Subcutaneous abdominal adipose tissue (tissue), 5 donors: ENCODE measurements around the gene EYS.

Experiments
- H3K27ac ChIP-seq: one replicate; pipeline ENCODE4 v1.7.0; 2013; ENCODE audit warnings: low read depth, mild to moderate bottlenecking, inconsistent platforms, low read length, moderate library complexity
- H3K27me3 ChIP-seq, 5 donors: one replicate each; pipeline ENCODE4 v1.7.0; 2013; ENCODE audit warnings: low read length in 5 of 5, inconsistent platforms in 1 of 5; ENCODE audit not compliant: control insufficient read depth in 5 of 5, insufficient read depth in 4 of 5
- H3K36me3 ChIP-seq, 5 donors: one replicate each; pipeline ENCODE4 v1.7.0; 2013; ENCODE audit warnings: low read length in 5 of 5; ENCODE audit not compliant: control insufficient read depth in 5 of 5, insufficient read depth in 5 of 5
- H3K4me1 ChIP-seq, 5 donors: one replicate each; pipeline ENCODE4 v1.7.0; 2013; ENCODE audit warnings: low read length in 5 of 5, mild to moderate bottlenecking in 3 of 5, moderate library complexity in 1 of 5; ENCODE audit not compliant: control insufficient read depth in 5 of 5, insufficient read depth in 5 of 5
- H3K4me3 ChIP-seq, 5 donors: one replicate each; pipeline ENCODE4 v1.7.0; 2013; ENCODE audit warnings: low read length in 5 of 5, low read depth in 1 of 5
- H3K9ac ChIP-seq, 5 donors: one replicate each; pipeline ENCODE4 v1.7.0; 2013; ENCODE audit warnings: low read length in 5 of 5, mild to moderate bottlenecking in 4 of 5, moderate library complexity in 3 of 5
- H3K9me3 ChIP-seq, 5 donors: one replicate each; pipeline ENCODE4 v1.7.0; 2013; ENCODE audit warnings: low read length in 5 of 5; ENCODE audit not compliant: control insufficient read depth in 5 of 5
- donor health status: healthy.
- donor health status: healthy.
- donor health status: healthy.
- donor health status: healthy.
- donor health status: healthy.

The EYS gene

GRCh38 chr6:64774881-64775280 is 932.1 kb downstream of the EYS start:
- Histone ChIP-seq H3K4me1 (no peaks in the 10 kb centered on the region), H3K4me3 (no peak overlapping the region), H3K36me3 (no peaks in the 10 kb centered on the region), H3K9me3 (peaks cover 2 to 15% (median 5%) of the 10 kb centered on the region in 5 donors), H3K9ac (no peak overlapping the region), H3K27me3 (no peaks in the 10 kb centered on the region), H3K27ac (no peak overlapping the region)

- no peaks in the 10 kb centered on the region for H3K9me3 ChIP-seq
- H3K36me3 ChIP-seq, result no peaks in the 10 kb centered on the region
- H3K27ac ChIP-seq, result no peak overlapping the region
- H3K27me3 ChIP-seq, result no peaks in the 10 kb centered on the region
- H3K4me3 ChIP-seq, result no peak overlapping the region
- H3K9ac ChIP-seq, result no peak overlapping the region
- H3K4me1 ChIP-seq, result no peaks in the 10 kb centered on the region
Observed at GRCh38 chr6:64750910-64751309, 956.1 kb downstream of the EYS start.

DNA sequence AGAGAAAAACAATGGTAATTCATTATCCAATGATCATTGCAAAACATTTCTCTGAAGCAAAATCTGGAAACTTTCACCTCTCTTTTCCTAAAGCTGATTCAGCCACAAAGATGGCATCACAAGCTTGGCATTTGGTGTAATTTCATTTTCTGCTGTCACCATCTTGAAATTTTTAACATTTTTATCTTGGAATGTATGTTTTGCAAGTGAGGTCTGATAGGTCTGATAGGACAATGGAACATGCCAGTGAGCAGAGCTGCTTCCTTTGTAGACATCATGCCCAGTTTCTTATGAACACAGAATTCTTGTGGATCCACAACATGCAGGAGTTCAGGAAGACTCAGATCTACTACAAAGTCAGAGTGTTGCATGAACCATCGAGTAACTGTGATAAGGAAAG is 969.6 kb downstream of the EYS start:
- Histone ChIP-seq H3K4me3 (no peak overlapping the region), H3K9ac (no peak overlapping the region), H3K36me3 (no peaks in the 10 kb centered on the region), H3K27ac (no peak overlapping the region), H3K27me3 (no peaks in the 10 kb centered on the region), H3K9me3 (no peaks in the 10 kb centered on the region), H3K4me1 (no peaks in the 10 kb centered on the region)

DNA sequence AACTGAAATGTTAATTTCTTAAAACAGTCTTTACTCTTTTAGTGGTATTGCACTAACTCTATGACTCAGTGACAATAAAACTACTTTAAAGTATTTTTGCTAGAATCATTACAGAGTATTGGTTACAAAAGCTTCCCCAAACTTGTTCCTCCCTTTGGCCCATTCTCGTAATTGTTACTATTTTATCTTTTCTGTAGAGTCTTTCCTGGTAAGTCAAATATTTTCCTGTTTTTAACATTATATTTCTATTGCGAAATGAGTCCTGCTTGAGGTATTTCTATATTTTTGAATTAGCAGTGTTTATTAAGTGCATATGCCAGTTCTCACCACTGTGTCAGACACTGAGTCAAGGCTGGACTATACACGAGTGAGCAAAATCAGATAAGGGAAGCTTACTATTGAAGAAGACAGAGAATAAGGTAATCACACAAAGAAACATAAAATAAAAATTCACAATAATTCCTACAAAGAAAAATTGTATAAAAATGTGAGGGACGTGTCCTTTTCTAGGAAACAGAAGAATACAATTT is 970.5 kb downstream of the EYS start:
- Histone ChIP-seq H3K27ac (no peak overlapping the region), H3K4me1 (no peaks in the 10 kb centered on the region), H3K9ac (no peak overlapping the region), H3K4me3 (no peak overlapping the region), H3K27me3 (no peaks in the 10 kb centered on the region), H3K9me3 (no peaks in the 10 kb centered on the region), H3K36me3 (no peaks in the 10 kb centered on the region)

DNA sequence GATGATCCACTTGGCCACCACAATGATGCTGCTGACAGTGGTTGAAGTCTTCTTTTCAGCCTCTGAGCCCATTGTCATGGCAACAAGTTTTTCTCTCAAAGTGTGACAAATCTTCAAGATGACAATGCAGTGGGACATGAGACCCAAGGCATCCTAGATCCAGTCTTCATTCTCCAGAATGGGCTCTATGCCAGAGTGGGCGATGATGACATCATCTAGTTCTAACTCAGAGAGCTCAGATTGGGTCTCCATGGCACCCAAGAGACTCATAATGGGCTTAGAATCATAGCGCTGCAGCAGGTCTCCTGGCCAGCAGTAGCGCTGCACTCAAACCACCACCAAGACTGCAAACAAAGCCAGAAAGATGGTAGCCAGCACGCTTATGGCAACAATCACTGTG is 973.6 kb downstream of the EYS start:
- Histone ChIP-seq H3K9ac (no peak overlapping the region), H3K4me3 (no peak overlapping the region), H3K9me3 (peaks cover 0 to 3% (median 0%) of the 10 kb centered on the region in 5 donors), H3K27me3 (no peaks in the 10 kb centered on the region), H3K36me3 (no peaks in the 10 kb centered on the region), H3K4me1 (no peaks in the 10 kb centered on the region), H3K27ac (no peak overlapping the region)

GRCh38 chr6:64732888-64733287 is 974.1 kb downstream of the EYS start:
- Histone ChIP-seq H3K9me3 (peaks cover 0 to 3% (median 0%) of the 10 kb centered on the region in 5 donors), H3K4me3 (no peak overlapping the region), H3K4me1 (no peaks in the 10 kb centered on the region), H3K27me3 (no peaks in the 10 kb centered on the region), H3K27ac (no peak overlapping the region), H3K9ac (no peak overlapping the region), H3K36me3 (no peaks in the 10 kb centered on the region)

DNA sequence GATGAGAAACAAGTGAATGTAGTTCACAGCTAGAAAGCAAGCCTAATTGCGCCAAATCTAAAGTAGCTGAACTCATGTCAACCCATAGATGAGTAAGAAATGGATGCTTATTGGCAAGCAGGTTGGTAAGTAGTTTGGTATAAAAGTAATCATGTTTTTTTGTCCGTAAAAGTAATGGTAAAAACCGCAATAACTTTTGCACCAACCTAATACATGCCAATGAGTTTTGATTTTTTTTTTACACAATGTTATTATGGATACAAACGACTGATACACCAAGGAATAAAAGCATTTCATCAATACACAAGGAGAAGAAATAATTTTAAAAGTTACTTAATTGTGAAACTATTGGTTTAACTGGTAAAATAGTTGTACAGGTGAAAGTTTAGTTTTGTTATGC is 977.5 kb downstream of the EYS start:
- H3K4me1 ChIP-seq, result no peaks in the 10 kb centered on the region

DNA sequence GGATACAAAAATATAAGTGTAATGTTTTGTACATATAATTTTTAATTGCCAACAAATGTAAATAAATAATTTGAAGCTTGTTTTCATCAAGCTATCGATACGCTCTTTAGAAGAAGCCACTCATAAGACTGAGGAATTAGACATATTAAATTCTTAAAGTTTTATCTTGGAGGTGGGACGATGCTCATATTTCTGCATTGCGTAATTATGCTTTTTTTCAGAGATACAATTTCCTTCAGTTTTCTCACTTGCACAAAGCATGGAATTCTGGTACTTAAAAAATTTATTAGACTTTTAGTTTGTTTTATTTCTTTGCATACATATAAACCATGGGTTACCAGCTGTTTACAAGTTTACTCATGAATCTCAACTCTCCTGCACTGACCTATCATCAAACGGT is 980.0 kb downstream of the EYS start:
- Histone ChIP-seq H3K4me3 (no peak overlapping the region), H3K27ac (no peak overlapping the region), H3K9me3 (peaks cover 0 to 3% (median 0%) of the 10 kb centered on the region in 5 donors), H3K36me3 (no peaks in the 10 kb centered on the region), H3K4me1 (no peaks in the 10 kb centered on the region), H3K27me3 (no peaks in the 10 kb centered on the region), H3K9ac (no peak overlapping the region)

More for the DNA sequence above, 977.5 kb downstream of the EYS start:
- no peaks in the 10 kb centered on the region for H3K36me3 ChIP-seq
- H3K9ac ChIP-seq, result no peak overlapping the region
- no peak overlapping the region for H3K4me3 ChIP-seq
- no peak overlapping the region for H3K27ac ChIP-seq
- H3K9me3 ChIP-seq, result peaks cover 0 to 3% (median 0%) of the 10 kb centered on the region in 5 donors
- H3K27me3 ChIP-seq, result no peaks in the 10 kb centered on the region

DNA sequence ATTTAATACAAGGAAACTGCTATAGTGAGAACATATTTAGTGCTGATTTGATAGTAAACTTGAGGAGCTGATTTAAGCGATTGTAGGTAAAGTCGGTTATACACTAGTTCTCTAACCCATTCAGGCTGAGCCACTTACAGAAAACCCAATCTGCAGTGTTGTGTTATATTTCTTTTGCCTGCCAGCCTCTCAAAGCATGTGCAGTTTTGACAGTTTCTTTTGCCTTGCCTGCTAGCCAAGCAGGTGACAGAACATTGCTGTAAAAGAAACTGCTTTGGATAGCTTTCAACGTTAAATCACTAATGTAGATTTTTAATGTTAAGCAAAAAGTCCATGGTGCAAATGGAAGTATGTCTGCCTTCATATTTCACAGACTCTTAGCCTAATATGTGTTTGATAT is 982.9 kb downstream of the EYS start:
- Histone ChIP-seq H3K4me3 (no peak overlapping the region), H3K9ac (no peak overlapping the region), H3K4me1 (no peaks in the 10 kb centered on the region), H3K36me3 (no peaks in the 10 kb centered on the region), H3K9me3 (peaks cover 0 to 3% (median 0%) of the 10 kb centered on the region in 5 donors), H3K27me3 (no peaks in the 10 kb centered on the region), H3K27ac (no peak overlapping the region)

GRCh38 chr6:64723327-64724058 is 983.5 kb downstream of the EYS start:
- Histone ChIP-seq H3K4me1 (no peaks in the 10 kb centered on the region), H3K9me3 (no peaks in the 10 kb centered on the region), H3K27ac (no peak overlapping the region), H3K9ac (no peak overlapping the region), H3K27me3 (no peaks in the 10 kb centered on the region), H3K36me3 (no peaks in the 10 kb centered on the region), H3K4me3 (no peak overlapping the region)
